ENCODE results near the gene SOCS2. TPM values are rescaled to one million over a fixed set of nuclear protein-coding genes. Genes with fewer than 3 reads are reported as not detected.

Gene SOCS2
- total RNA-seq, 1 donor from 2014 or later: 95.8 TPM

DNA sequence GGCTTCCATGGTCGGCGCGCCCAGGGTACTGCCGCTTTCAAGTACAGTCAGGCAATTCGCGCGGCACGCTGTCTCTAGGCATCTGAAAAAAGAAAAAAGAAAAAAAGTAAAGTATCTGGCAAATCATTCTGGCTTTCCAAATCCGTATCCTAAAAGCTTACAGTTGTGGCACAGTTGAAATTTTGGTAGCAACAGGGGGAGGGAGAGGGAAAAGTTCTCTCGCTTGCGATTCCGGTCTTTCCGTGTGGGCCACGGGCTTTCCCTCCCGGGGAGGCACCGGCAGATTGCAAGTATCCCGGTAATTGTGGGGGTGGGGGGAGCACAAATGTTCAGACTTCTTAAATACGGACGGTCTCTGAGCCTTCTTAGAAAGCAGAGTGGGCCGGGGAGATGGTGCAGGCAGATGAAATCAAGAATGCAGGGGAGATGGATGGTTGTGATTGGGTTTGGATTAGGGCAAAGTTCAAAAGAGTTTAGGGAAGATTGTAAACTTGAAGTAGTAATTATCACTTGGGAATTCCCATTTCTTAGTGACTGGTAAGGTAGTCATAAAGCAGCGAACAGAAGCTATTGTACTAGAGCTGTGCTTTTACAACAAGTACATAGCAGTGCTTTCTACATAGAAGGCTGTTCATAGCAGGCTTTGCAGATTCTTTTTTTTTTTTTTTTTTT, 1.2 kb downstream of the SOCS2 start:
- TF ChIP-seq CTCF (IDR thresholded peaks at IDR 0.05): no peak
- Histone ChIP-seq H3K36me3 (peaks cover 0 to 6% of the 10 kb centered on the region in 2 donors), H3K4me3 (peak overlapping the region; percentile 88 to 90), H3K27me3 (no peaks in the 10 kb centered on the region), H3K4me1 (no peaks in the 10 kb centered on the region), H3K9me3 (no peaks in the 10 kb centered on the region), H3K27ac (peak overlapping the region; percentile 92 to 93)
- intact Hi-C loops (cut with DNase I): loop anchor here (2.0 to 10.0 kb wide), 6 partner anchors 17 to 891 kb away; partner anchors contain the start of gene EEA1
- DNase-seq (ENCODE audit: low spot score in 2 of 2): peak in 1 of 2 donors; percentile 68

- Histone ChIP-seq H3K36me3 (peaks cover 7 to 10% of the 10 kb centered on the region in 2 donors), H3K27me3 (no peaks in the 10 kb centered on the region), H3K27ac (no peak overlapping the region), H3K9me3 (no peaks in the 10 kb centered on the region), H3K4me3 (no peak overlapping the region), H3K4me1 (no peaks in the 10 kb centered on the region)
- no peak for DNase-seq (ENCODE audit: low spot score in 2 of 2)
- intact Hi-C loops (cut with DNase I): loop anchor here (10.0 kb wide), 1 partner anchor 888 kb away; no protein-coding TSS in a partner anchor
- no peak for TF ChIP-seq CTCF (IDR thresholded peaks at IDR 0.05)
Observed at GRCh38 chr12:93577222-93577621, 4.7 kb downstream of the SOCS2 start.

GRCh38 chr12:93578221-93578620, 5.7 kb downstream of the SOCS2 start:
- no peaks in the 10 kb centered on the region for H3K27me3 ChIP-seq
- H3K4me1 ChIP-seq: no peaks in the 10 kb centered on the region
- H3K36me3 ChIP-seq: peaks cover 7 to 10% of the 10 kb centered on the region in 2 donors
- intact Hi-C loops (cut with DNase I): loop anchor here (10.0 kb wide), 1 partner anchor 887 kb away; no protein-coding TSS in a partner anchor
- H3K4me3 ChIP-seq: no peak overlapping the region
- DNase-seq (ENCODE audit: low spot score in 2 of 2): no peak
- H3K9me3 ChIP-seq: no peaks in the 10 kb centered on the region
- H3K27ac ChIP-seq: no peak overlapping the region
- no peak for TF ChIP-seq CTCF (IDR thresholded peaks at IDR 0.05)

DNA sequence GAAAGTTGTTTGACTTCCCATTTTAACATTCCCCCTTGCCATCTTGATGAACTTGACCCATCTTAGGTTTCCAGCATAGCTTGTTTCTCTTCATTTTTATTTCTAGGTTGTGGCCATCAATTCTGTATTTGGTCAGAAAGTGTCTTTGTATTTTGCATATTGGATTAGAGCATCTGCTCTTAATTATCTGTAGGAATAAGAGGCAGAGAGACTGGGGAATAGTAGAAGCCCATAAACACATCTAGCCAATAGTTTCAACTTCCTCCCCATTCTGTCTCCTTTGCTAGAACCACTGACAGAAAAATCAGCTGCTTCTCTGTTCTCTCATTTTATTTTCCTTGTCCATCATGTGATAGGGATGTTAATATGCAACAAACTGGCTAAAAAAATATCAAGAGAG, 8.2 kb downstream of the SOCS2 start:
- H3K27me3 ChIP-seq: no peaks in the 10 kb centered on the region
- H3K27ac ChIP-seq: no peak overlapping the region
- TF ChIP-seq CTCF (IDR thresholded peaks at IDR 0.05): no peak
- no peak overlapping the region for H3K4me3 ChIP-seq
- peaks cover 5 to 7% of the 10 kb centered on the region in 2 donors for H3K36me3 ChIP-seq
- no peaks in the 10 kb centered on the region for H3K9me3 ChIP-seq
- intact Hi-C loops (cut with DNase I): no loop called here
- no peaks in the 10 kb centered on the region for H3K4me1 ChIP-seq
- no peak for DNase-seq (ENCODE audit: low spot score in 2 of 2)

- H3K36me3 ChIP-seq: peaks cover 5 to 7% of the 10 kb centered on the region in 2 donors
- H3K4me3 ChIP-seq: no peak overlapping the region
- no peak for TF ChIP-seq CTCF (IDR thresholded peaks at IDR 0.05)
- intact Hi-C loops (cut with DNase I): no loop called here
- no peaks in the 10 kb centered on the region for H3K9me3 ChIP-seq
- DNase-seq (ENCODE audit: low spot score in 2 of 2): no peak
- H3K27me3 ChIP-seq: no peaks in the 10 kb centered on the region
- H3K4me1 ChIP-seq: no peaks in the 10 kb centered on the region
- H3K27ac ChIP-seq: no peak overlapping the region
Observed at GRCh38 chr12:93581370-93581769, 8.9 kb downstream of the SOCS2 start.
